A549 (cell line): ENCODE data around the gene TFAP2B. TPM values are rescaled to one million over a fixed set of nuclear protein-coding genes. Genes with fewer than 3 reads are reported as not detected.

Experiments
- ATAC-seq, 2 experiments: fragments of 200-7000 bp in 1 of 2; fragments of >200 bp in 1 of 2; cut with Nextera tagmentation in 1 of 2; cut with Tn5 transposase in 1 of 2; 3 replicates each; pipeline versions ENCODE4 v1.8.0 to v1.9.1; 2018 to 2020; ENCODE audit warnings: mild to moderate bottlenecking in 1 of 2, moderate library complexity in 1 of 2
- CTCF ChIA-PET: fragments of 300-600 bp; sonication (Branson Sonifier 250); formaldehyde crosslinking; extraction: SDS; loops from one replicate; lab custom pipeline; 2021; ENCODE audit warnings: antibody characterized with exemption, inconsistent platforms; lab: Yijun Ruan, JAX
- POLR2A ChIA-PET: fragments of 350-600 bp; formaldehyde crosslinking; extraction: SDS; loops from one replicate; lab custom pipeline; 2021; ENCODE audit warnings: antibody characterized with exemption, inconsistent platforms; lab: Yijun Ruan, JAX
- DNase-seq, 2 experiments: peaks; one replicate each; pipeline versions ENCODE4 v3.0.0 to v3.0.0-alpha.2; 2011 to 2016; ENCODE audit warnings: low read depth in 1 of 2, low spot score in 1 of 2
- FAIRE-seq: peaks from 2 replicates; lab custom pipeline; 2011; peaks lifted over from hg19 to GRCh38; lab: Jason Lieb, UNC
- H3K27ac ChIP-seq, 2 experiments: fragments of >200 bp; sonication (Bioruptor Twin); formaldehyde crosslinking; 3 replicates each; pipeline ENCODE4 v1.5.1; 2016 to 2017
- H3K4me1 ChIP-seq: fragments of >200 bp; sonication (Bioruptor Twin); formaldehyde crosslinking; 3 replicates; pipeline ENCODE4 v1.6.1; 2016
- H3K4me2 ChIP-seq: fragments of >200 bp; sonication (Bioruptor Twin); formaldehyde crosslinking; 3 replicates; pipeline ENCODE4 v1.6.1; 2016
- H3K4me3 ChIP-seq: fragments of >200 bp; sonication (Bioruptor Twin); formaldehyde crosslinking; 3 replicates; pipeline ENCODE4 v1.5.1; 2016
- H3K9me3 ChIP-seq: fragments of >200 bp; sonication (Bioruptor Twin); formaldehyde crosslinking; 3 replicates; pipeline ENCODE4 v1.6.1; 2016
- ATOH8 ChIP-seq: fragments of 250-450 bp; sonication (Bioruptor Pico); IDR thresholded peaks from 2 replicates; pipeline ENCODE4 v1.5.0; 2020; ENCODE audit warnings: low read depth, mild to moderate bottlenecking, moderate library complexity
- BCL3 ChIP-seq: fragments of >200 bp; sonication (Bioruptor Twin); formaldehyde crosslinking; IDR thresholded peaks from 3 replicates; pipeline ENCODE4 v1.6.1; 2016
- BHLHE40 ChIP-seq: IDR thresholded peaks from 2 replicates; pipeline ENCODE4 v1.6.1; 2012; ENCODE audit warnings: low read depth, low read length, inconsistent platforms
- CEBPB ChIP-seq, 2 experiments: fragments of >200 bp in 1 of 2; sonication (Bioruptor Twin) in 1 of 2; formaldehyde crosslinking in 1 of 2; IDR thresholded peaks; 2 replicates each; pipeline ENCODE4 v1.6.1; 2012 to 2016
- CTCF ChIP-seq: fragments of >200 bp; sonication (Bioruptor Twin); formaldehyde crosslinking; IDR thresholded peaks from 3 replicates; pipeline ENCODE4 v1.5.1; 2016
- E2F6 ChIP-seq: IDR thresholded peaks from 2 replicates; pipeline ENCODE4 v1.6.1; 2012; ENCODE audit warnings: low read depth, borderline replicate concordance
- EHF ChIP-seq: fragments of 250-450 bp; sonication (Bioruptor Pico); IDR thresholded peaks from 2 replicates; pipeline ENCODE4 v1.5.0; 2020; ENCODE audit warnings: mild to moderate bottlenecking
- EHMT2 ChIP-seq: fragments of 200-600 bp; sonication (generic); IDR thresholded peaks from 2 replicates; pipeline ENCODE4 v1.6.1; 2016; ENCODE audit warnings: antibody characterized with exemption, low read depth, mild to moderate bottlenecking, moderate library complexity
- EP300 ChIP-seq, 2 experiments: fragments of >200 bp; sonication (Bioruptor Twin); formaldehyde crosslinking; IDR thresholded peaks; 2 replicates in 1 of 2; 3 replicates in 1 of 2; pipeline ENCODE4 v1.6.1; 2016 to 2017
- HMGXB4 ChIP-seq: fragments of 250-450 bp; sonication (Bioruptor Pico); IDR thresholded peaks from 2 replicates; pipeline ENCODE4 v1.5.0; 2021; ENCODE audit warnings: mild to moderate bottlenecking, moderate library complexity, borderline replicate concordance
- HOXB5 ChIP-seq: fragments of 250-450 bp; sonication (Bioruptor Pico); IDR thresholded peaks from 2 replicates; pipeline ENCODE4 v1.5.0; 2020; ENCODE audit warnings: mild to moderate bottlenecking, moderate library complexity
- JUNB ChIP-seq: fragments of >200 bp; sonication (Bioruptor Twin); formaldehyde crosslinking; IDR thresholded peaks from 2 replicates; pipeline ENCODE4 v1.6.1; 2016
- KDM1A ChIP-seq: fragments of 200-600 bp; sonication (generic); IDR thresholded peaks from 2 replicates; pipeline ENCODE4 v1.6.1; 2016; ENCODE audit warnings: low read depth, mild to moderate bottlenecking
- KDM5A ChIP-seq: fragments of 200-600 bp; sonication (generic); IDR thresholded peaks from 2 replicates; pipeline ENCODE4 v1.6.1; 2016; ENCODE audit warnings: antibody characterized with exemption, mild to moderate bottlenecking
- NR3C1 ChIP-seq: fragments of >200 bp; sonication (Bioruptor Twin); formaldehyde crosslinking; IDR thresholded peaks from 3 replicates; pipeline ENCODE4 v1.6.1; 2017
- PHF8 ChIP-seq: fragments of 200-600 bp; sonication (generic); IDR thresholded peaks from 2 replicates; pipeline ENCODE4 v1.6.1; 2016; ENCODE audit warnings: low read depth, mild to moderate bottlenecking, antibody characterized with exemption, moderate library complexity, borderline replicate concordance
- POLR2AphosphoS2 ChIP-seq: conservative IDR thresholded peaks from 2 replicates; pipeline ENCODE4 v1.6.1; 2012; ENCODE audit warnings: low read length, improper control_type of control experiment, inconsistent platforms
- RAD21 ChIP-seq, 2 experiments: fragments of >200 bp in 1 of 2; sonication (Bioruptor Twin) in 1 of 2; formaldehyde crosslinking in 1 of 2; IDR thresholded peaks in 1 of 2; conservative IDR thresholded peaks in 1 of 2; 2 replicates in 1 of 2; 3 replicates in 1 of 2; pipeline ENCODE4 v1.6.1; 2012 to 2018; ENCODE audit warnings: inconsistent platforms in 1 of 2
- REST ChIP-seq: fragments of 200-600 bp; sonication (generic); IDR thresholded peaks from 2 replicates; pipeline ENCODE4 v1.6.1; 2016; ENCODE audit warnings: antibody characterized with exemption, mild to moderate bottlenecking, moderate library complexity
- RFX5 ChIP-seq: fragments of 450-650 bp; IDR thresholded peaks from 2 replicates; pipeline ENCODE4 v1.7.1; 2014; ENCODE audit warnings: antibody characterized with exemption, mild to moderate bottlenecking, moderate library complexity
- TFCP2L1 ChIP-seq: fragments of 250-450 bp; sonication (Bioruptor Pico); IDR thresholded peaks from 2 replicates; pipeline ENCODE4 v1.5.0; 2021; ENCODE audit warnings: mild to moderate bottlenecking
- ZC3H11A ChIP-seq: fragments of 450-650 bp; IDR thresholded peaks from 2 replicates; pipeline ENCODE4 v1.6.1; 2014; ENCODE audit warnings: antibody characterized with exemption, mild to moderate bottlenecking
- WGBS: methylation state at CpG from one replicate; pipeline ENCODE4 v1.1.6; 2017; ENCODE audit errors: missing lambda C conversion rate; 5-methylcytosine and 5-hydroxymethylcytosine counted together
- polyA plus RNA-seq, 4 experiments: library from polyadenylated mRNA; depleted of rRNA in 3 of 4; stranded (reverse); fragments of >200 nt; fragmentation: RNase III in 1 of 4; extraction: RNeasy Plus Mini Kit Qiagen cat#74134 plus additional on column Dnase treatment in 1 of 4; gene quantifications; 2 replicates in 3 of 4; 3 replicates in 1 of 4; pipeline ENCODE4 v1.2.3, GENCODE V29; 2011 to 2017

The TFAP2B gene
- polyA plus RNA-seq, 2 of the 4 experiments (the other 2 are of a cell fraction): not detected

GRCh38 chr6:50792771-50793170, 25.9 kb upstream of the TFAP2B start (continued):
- no peak for TF ChIP-seq REST
- TF ChIP-seq ATOH8 (CRISPR knock-in tag): no peak
- TF ChIP-seq NR3C1: no peak
- no peak for TF ChIP-seq BCL3
- no peak for TF ChIP-seq JUNB
- no peak for TF ChIP-seq KDM5A

- POLR2A ChIA-PET: no interaction called here
- 0% methylated on average over 5 of the region's 5 CpGs for WGBS
- FAIRE-seq: no peak
- Histone ChIP-seq H3K4me2 (no peak overlapping the region), H3K27ac (no peak overlapping the region), H3K4me1 (no peaks in the 10 kb centered on the region), H3K4me3 (no peak overlapping the region), H3K9me3 (no peaks in the 10 kb centered on the region)
- CTCF ChIA-PET: no interaction called here
- DNase-seq: no peak
- ATAC-seq: no peak
- TF ChIP-seq EP300 (IDR thresholded peaks at IDR 0.05) (no peak), PHF8 (no peak), HOXB5 (CRISPR knock-in tag) (no peak), ZC3H11A (no peak), KDM1A (no peak), BHLHE40 (no peak), POLR2AphosphoS2 (no peak), ATOH8 (CRISPR knock-in tag) (no peak), EHMT2 (no peak), CEBPB (IDR thresholded peaks at IDR 0.05) (no peak), EHF (no peak)
These were observed 23.1 kb upstream of the TFAP2B start for GRCh38 chr6:50795574-50795973.

GRCh38 chr6:50804283-50804682, 14.4 kb upstream of the TFAP2B start:
- POLR2A ChIA-PET: no interaction called here
- ATAC-seq (no peak), FAIRE-seq (no peak)

More at GRCh38 chr6:50804283-50804682, 14.4 kb upstream of the TFAP2B start:
- no peak overlapping the region for H3K4me2 ChIP-seq
- DNase-seq: no peak
- no peaks in the 10 kb centered on the region for H3K4me1 ChIP-seq
- no peak overlapping the region for H3K4me3 ChIP-seq
- no peaks in the 10 kb centered on the region for H3K9me3 ChIP-seq
- no peak for TF ChIP-seq POLR2AphosphoS2
- no peak for TF ChIP-seq RAD21 (conservative IDR thresholded peaks at IDR 0.05 in 1 of 2, IDR thresholded peaks at IDR 0.05 in 1 of 2)
- no peak for TF ChIP-seq TFCP2L1 (CRISPR knock-in tag)
- TF ChIP-seq CTCF: no peak
- no peak for TF ChIP-seq RFX5
- TF ChIP-seq E2F6: no peak
- no peak for TF ChIP-seq HMGXB4
- CTCF ChIA-PET: no interaction called here
- H3K27ac ChIP-seq: no peak overlapping the region
